ENCODE results near the gene SCCPDH.

GRCh38 chr1:246795906-246796694 lies 71.9 kb downstream of the SCCPDH start:
- TF ChIP-seq CTCF (IDR thresholded peaks at IDR 0.05) (no peak), POLR2A (IDR thresholded peaks at IDR 0.05) (no peak)

All from testis (tissue), 2 donors.